Measurements from ENCODE around the gene TDRD1.
"Not testable (repeated sequence)": the region's sequence is repeated elsewhere in the genome, so short reads cannot be mapped to it uniquely, and the experiment has no call there.

The TDRD1 gene, protein sequence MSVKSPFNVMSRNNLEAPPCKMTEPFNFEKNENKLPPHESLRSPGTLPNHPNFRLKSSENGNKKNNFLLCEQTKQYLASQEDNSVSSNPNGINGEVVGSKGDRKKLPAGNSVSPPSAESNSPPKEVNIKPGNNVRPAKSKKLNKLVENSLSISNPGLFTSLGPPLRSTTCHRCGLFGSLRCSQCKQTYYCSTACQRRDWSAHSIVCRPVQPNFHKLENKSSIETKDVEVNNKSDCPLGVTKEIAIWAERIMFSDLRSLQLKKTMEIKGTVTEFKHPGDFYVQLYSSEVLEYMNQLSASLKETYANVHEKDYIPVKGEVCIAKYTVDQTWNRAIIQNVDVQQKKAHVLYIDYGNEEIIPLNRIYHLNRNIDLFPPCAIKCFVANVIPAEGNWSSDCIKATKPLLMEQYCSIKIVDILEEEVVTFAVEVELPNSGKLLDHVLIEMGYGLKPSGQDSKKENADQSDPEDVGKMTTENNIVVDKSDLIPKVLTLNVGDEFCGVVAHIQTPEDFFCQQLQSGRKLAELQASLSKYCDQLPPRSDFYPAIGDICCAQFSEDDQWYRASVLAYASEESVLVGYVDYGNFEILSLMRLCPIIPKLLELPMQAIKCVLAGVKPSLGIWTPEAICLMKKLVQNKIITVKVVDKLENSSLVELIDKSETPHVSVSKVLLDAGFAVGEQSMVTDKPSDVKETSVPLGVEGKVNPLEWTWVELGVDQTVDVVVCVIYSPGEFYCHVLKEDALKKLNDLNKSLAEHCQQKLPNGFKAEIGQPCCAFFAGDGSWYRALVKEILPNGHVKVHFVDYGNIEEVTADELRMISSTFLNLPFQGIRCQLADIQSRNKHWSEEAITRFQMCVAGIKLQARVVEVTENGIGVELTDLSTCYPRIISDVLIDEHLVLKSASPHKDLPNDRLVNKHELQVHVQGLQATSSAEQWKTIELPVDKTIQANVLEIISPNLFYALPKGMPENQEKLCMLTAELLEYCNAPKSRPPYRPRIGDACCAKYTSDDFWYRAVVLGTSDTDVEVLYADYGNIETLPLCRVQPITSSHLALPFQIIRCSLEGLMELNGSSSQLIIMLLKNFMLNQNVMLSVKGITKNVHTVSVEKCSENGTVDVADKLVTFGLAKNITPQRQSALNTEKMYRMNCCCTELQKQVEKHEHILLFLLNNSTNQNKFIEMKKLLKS

DNA sequence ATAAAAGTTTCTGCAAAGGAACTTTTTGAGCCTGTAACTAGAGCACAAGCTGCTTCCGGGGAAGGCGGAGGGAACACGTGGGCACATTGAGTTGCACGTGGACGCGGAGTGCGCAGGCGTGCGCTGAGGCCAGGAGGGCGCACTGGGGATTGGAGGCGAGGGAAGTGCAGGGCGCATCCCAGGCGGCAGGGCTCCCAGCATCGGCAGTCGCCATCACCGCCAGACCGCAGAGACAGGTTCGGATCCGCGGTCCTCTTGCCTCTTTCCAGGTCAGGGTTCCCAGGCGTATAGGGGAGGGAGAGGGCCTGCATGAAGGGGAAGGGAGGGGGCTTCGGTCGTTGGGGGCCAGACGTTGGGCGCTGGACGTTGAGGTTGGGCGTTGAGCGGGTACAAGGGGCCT lies at the start of gene TDRD1:
TSS of gene TDRD1 (plus strand) at position 206 of the 400 bp plus-strand sequence. CDS start 8,479 bp downstream, outside the sequence.
- no peak for DNase-seq

DNA sequence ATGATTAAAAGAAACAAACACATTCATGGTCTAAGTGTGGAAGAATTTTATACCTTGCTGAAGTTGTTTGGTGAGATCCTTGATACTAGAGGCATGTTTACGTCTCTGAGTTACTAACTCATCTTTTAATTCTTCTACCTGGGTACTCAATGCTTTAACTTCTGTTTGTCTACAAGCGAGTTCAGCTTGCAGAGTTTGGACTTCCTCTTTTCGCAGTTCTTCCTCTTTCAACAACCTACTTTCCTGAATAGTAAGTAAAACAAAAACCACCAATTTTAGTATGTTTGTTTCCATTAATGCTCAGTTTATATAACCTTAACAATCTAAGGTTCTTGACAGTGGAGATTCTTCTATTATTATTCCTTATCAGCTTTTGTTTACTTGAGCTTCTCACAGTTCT lies 48.1 kb upstream of the TDRD1 start:
- DNase-seq = peak; percentile 57

DNA sequence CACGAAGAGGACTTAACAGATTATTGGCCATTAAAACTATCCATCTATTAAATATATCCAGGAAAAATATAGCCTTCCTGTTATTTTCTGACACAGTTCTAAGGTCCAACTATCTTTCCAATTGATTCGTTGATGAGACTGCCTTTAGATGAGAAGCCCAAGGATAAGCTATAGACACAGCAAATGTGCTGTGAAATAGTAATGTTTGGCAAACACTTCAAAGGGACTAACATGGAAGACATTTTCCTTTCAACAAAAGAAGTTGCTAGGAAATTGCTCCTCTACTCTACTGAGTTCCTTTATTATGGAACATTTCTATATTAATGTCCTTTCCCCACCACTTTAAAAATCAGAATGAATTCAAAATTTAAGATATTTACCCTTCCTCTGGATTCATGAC lies 43.7 kb upstream of the TDRD1 start:
- DNase-seq = no peak

DNA sequence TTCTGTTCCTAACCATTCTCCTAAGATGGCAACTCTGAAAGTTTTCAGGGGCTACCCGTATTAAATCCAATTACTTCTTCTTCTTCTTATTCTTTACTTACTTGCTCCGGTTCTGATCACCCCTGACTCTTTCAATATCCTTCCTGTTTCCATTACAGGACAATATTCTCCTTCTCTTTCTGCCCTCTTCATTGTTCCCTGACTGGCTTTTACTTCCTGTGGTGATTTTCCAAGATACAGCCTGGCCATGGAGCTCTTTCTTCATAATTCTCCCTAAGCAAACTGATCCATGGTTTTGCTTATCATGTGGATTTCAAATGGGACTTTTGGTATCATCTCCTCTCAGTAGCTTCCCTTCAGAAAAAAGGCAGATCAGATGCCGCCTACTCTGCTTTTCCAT lies 40.6 kb upstream of the TDRD1 start:
- DNase-seq = no peak

DNA sequence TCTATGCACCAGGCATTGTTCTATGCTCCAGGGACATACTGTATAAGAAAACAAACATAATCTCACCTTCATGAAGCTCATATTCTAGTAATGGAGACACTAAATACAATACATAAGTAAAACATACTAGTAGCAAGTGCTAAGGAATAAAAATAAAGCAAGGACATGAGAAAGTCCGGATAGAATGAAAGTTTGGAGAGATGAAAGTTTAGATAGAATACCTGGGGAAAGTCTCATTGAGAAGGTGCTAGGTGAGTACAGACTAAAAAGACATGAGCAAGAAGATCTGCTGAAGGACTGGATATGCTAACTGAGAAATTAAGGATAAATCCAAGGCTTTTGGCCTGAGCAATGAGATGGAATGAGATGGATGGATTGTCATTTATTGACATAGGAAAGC lies 39.1 kb upstream of the TDRD1 start:
- DNase-seq = no peak

DNA sequence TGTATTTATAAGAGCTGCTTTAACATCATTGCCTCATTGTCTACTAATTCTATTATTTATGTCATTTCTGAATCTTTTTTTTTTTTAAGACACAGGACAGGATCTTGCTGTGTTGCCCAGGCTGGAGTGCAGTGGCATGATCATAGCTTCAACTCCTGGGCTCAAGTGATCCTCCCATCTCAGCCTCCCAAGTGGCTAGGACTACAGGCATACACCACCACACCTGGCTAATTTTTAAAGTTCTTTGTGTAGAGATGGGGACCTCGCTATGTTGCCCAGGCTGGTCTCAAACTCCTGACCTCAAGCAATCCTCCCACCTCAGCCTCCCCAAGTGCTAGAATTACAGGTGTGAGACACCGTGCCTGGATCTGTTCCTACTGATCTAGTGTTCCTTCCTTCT lies 38.3 kb upstream of the TDRD1 start:
- not testable (repeated sequence) for DNase-seq

DNA sequence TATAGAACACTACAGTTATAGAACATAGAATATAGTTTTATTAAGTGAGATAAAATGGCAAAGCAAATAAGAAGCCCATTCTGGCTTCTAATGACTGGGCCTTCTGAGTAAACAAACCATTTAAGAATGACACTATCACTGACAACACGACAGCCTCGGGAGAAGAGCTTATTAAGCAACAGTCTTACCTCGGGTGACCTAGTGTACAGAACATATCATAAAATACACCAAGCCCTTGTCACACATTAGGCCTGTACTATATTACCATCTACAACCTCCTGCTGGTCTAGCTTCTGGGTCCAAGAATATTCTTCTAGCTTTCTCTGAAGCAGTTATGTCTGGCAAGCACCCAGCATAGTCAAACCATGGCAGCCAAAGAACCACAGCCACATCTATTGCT lies 37.1 kb upstream of the TDRD1 start:
- no peak for DNase-seq

DNA sequence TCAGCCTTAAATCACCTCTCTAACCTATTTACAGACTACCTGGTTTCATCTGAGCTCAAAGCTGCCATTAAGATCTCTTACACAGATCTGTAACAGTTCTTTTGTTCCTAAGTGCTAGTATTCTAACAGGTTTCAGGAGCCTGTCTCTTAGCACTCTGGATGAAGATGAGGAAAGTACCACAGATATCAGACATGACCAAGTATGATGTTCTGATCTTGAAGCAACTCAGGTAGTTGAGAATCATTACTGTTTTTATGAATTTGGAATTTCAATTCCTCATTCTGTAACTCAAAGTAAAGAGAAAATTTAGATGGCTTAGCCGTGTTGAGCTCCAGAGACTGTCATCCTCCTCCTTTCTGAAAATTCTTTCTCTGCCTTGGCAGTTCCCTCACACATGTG lies 36.0 kb upstream of the TDRD1 start:
- no peak for DNase-seq

DNA sequence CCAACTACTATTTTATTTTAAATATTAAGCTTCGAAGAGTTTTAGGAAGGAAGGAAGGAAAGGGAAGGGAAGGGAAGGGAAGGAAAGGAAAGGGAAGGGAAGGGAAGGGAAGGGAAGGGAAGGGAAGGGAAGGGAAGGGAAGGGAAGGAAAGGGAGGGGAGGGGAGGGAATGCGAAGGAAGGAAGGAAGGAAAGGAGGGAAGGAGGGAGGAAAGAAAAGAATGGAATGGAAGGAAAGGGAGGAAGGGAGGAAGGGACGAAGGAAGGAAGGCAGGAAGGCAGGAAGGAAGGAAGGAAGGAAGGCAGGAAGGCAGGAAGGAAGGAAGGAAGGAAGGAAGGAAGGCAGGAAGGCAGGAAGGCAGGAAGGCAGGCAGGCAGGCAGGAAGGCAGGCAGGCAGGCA lies 29.7 kb upstream of the TDRD1 start:
- not testable (repeated sequence) for DNase-seq

DNA sequence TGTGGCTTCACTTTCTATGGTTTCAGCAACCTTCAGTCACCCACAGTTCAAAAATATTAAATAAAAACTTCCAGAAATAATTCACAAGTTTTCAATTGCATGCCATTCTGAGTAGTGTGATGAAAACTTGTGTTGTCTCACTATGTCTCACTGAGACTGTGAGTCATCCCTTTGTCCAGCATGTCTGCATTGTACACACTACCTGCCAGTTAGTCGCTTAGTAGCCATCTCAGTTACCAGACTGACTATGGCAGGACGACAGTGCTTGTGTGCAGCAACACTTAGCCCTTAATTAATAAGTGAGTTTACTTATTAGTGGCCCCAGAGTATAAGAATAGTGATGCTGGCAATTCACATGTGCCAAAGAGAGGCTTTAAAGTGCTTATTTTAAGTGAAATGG lies 27.7 kb upstream of the TDRD1 start:
- no peak for DNase-seq

DNA sequence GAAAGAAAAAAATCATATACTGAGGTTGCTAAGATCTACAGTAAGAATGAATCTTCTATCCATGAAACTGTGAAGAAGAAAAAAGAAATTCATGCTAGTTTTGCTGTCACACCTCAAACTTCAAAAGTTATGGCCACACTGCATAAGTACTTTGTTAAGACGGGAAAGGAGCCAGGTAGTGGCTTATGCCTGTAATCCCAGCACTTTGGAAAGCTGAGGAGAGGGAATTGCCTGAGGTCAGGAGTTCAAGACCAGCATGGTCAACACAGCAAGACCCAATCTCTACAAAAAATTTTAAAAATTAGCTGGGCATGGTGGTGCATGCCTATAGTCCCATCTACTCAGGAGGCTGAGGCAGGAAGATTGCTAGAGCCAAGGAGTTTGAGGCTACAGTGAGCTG lies 27.3 kb upstream of the TDRD1 start:
- DNase-seq = no peak

DNA sequence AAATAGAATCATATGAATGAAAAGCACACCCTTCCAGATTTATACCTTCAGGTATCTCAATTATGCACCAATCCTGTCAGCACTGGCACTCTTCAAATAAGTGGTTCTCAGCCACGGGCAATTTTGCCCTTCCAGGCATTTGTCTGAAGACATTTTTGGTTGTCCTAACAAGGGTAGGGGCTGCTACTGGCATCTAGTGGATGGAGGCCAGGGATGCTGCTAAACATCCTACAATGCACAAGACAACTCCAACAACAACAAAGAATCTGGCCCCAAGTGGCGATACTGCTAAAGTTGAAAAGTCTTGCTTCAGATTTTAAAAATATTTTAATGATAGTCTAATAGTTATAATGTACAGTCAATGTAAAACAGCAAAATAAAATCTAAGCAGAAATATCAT lies 21.2 kb upstream of the TDRD1 start:
- no peak for DNase-seq

DNA sequence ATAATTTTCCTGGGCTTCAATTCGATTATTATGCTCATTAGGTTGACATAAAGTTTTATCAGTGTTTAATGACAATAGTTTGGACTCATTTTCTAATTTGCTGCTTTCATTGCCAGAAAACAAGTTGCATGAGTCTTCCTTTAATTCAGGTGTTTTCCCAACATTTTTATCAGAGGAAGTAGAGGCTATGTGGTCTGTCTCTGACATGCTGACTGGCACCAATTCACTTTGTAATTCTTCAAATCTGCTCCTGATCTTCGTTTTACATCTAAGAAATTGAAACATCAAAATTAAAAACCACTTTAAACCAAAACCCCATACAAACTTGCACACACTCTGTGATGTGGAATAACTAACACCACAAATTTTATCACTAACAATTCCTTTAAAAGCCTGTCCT lies 16.1 kb upstream of the TDRD1 start:
- DNase-seq = no peak

DNA sequence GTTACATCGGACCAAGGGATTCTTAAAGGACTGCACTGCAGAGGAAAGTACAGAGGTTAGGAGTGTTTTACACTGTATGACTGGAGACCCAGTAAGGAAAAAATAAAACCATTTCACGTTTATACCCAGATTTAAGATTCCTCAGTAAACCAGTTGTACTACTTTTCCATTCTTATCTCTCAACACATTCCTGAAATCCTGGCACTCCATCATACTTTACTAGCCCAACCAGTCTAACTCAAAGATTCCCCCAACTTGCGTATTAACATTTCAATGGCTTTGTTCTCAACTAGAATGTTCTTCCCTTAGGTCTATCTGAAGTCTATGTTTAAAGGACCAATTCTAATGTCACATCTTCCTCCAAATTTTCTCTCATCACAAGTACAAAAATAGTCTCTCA lies 13.1 kb upstream of the TDRD1 start:
- DNase-seq = no peak

DNA sequence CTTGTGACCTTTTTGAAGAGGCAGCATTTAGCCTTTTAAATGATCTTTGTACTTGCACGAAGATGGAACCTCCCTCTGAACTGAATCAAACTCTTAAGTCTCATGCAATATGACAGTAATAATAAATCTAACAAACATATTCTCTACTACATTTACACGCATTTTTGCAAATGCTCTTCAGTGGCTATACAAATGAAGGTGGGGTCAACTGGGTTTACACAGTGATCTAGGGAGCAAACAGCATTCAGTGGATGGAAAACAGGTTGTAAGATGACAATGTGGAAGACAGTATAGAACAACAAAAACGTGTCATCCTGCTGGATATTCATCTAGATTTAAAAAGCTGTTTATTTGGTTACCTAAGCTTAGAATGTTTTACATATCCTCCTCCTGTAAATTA lies 12.7 kb upstream of the TDRD1 start:
- DNase-seq = no peak

DNA sequence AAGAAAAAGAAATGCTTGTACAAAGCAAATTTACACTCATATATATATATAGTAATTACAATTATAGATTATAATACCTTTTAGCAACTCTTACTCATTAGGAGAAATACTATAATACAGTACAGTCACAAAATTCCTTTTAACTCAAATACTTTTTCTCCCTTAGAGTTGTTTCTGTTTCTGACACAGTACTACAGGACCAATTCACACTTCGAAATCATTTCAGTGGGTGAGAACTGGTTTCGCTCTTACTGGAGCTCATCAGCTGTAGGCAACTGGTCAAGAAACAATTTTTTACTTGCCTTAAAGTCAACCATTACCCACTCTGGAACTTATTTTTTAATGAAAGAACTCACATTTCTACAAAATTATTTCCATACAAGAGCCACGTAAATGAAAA lies 11.2 kb upstream of the TDRD1 start:
- DNase-seq = no peak

DNA sequence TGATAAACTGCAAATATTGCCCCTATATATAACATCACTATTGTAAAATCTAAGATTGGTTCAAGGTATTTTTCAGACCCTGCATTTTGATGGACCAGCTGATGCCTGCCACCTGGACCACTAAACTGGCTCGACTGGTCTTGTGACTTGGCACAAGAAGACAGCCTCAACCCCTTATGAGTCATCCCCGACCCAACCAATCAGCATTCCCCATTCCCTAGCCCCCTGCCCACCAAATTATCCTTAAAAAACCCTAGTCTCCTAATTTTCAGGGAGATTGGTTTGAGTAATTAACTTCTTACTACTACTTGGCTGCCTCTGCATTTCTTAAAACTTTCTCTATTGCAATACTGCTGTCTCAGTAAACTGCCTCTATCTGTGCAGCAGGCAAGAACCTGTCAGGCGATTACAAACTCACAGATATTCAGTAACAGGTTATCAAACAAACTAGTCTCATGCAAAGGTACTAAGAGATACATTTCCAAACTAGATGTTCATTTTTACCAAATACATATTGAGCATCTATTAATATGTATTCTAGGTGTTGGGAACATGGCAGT lies 10.6 kb upstream of the TDRD1 start:
- no peak for DNase-seq

DNA sequence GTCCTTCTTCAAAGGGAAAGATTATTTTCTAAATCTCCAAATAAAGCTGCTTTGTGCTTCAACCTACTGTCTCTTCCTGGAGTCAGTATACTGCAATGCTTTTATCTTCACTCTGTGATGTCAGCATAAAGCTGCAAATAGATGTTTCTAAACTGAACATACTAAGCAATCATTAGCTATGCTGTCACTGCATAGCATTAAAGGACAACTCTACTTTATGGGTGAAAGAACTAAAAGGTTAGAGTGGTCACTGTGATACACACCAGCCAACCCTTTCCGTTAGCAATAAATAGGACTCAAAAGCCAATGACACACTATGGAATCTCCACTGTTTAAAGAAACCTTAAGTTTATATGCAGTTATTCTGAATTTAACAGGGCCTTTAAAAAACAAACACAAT lies 6.9 kb upstream of the TDRD1 start:
- DNase-seq = no peak

DNA sequence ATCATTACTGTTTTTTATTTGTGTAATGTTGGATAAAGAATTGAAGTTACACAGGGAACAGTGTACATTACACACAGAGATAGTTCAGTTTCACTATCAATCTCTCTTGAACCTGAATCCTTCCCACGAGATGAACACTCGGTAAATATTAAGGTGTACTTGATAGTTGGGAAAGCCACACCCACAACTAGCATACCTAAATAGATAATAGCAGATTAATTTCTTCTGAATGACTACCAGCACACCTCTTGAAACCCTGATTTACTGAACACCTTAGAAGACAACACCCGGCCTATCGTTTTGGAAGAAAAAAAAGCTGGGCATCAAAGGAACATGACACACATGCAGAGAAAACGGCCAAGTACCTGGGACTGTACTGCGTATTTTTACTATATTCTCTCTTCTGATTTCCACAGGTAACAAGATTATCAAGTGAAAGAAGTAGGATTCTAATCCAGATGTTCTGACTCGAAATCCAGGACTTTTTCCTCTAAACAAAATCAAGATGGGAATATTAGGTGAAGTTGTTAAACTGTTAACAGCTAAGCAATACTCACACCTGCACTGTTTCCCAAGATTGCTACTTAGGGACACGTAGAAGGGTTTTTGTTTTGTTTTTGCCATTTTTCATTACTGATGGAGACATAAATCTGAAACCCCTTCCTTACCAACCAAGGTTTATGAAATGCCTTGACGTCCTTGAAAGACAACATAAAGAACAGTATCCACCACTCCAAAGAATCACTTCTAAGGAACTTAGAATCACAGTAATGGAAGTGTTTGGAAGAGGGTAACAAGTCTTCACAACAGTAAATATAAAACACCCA lies 6.2 kb upstream of the TDRD1 start:
- no peak for DNase-seq

DNA sequence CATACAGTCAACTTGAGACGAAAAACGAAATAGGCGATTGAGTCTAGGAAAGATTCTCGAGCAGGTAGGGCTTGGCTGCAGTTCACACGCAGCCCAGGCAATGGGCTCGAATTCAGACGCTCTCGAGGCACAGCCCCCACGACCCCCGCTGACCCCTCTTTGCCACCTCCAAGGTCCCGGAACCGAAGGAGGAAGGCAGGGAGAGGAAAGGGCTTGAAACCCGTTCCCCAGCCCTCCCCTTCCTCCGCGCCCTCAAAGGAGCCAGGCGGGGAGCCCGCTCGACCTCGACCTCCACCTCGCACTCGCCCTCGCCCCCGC lies 5.6 kb upstream of the TDRD1 start:
- DNase-seq = no peak

DNA sequence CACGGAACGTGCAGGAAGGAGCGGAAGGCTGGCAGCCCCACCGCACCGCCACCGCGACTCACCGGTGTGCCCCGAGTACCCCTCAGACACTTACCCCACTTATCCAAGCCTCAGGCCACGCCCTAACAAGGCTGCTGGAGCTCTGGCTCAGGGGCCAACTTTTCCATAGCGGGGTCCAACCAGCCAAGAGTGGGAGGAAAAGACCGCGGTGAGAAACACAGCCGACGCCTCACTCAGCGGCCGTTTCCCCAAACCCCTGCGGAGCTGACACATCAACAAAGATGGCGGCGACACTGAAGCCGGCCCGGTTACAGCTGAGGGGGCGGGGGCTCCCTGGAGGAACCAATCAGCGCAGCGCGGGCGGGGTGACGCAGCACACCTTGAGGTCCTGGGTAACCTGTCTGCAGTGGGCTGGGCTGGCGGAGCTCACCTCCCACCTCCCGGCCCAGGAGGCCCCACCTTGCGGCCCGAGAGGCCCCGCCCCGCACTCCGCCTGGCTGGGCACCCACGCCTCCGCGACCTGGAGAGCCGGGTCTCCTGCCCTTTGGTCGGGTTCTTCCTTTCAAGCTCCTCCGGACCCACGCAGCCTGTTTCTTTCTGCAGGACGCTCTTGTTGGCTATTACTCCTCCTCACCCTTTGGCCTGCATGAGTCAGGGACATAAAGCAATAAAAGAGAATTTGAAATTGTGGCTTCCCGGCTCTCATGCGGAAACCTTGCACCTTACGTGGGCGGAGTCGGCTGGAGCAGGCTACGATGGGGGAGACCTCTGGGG lies 5.0 kb upstream of the TDRD1 start, which contains the start of gene CCDC186:
TSS of gene CCDC186 (minus strand) at position 283 of the 774 bp plus-strand sequence. CDS start 10,935 bp downstream, outside the sequence.
- DNase-seq = peak; percentile 47

All from GF-D8 (cell line).